NCI-H2171 treated with DMSO at 0.1 percent for 48 hours (cell line): ENCODE data around the gene POLA2.
"Not testable (repeated sequence)": the region's sequence is repeated elsewhere in the genome, so short reads cannot be mapped to it uniquely, and the experiment has no call there.

Experiments
- DNase-seq: peaks from one replicate; lab custom pipeline; 2025; lab: John Stamatoyannopoulos, UW

Gene POLA2

DNA sequence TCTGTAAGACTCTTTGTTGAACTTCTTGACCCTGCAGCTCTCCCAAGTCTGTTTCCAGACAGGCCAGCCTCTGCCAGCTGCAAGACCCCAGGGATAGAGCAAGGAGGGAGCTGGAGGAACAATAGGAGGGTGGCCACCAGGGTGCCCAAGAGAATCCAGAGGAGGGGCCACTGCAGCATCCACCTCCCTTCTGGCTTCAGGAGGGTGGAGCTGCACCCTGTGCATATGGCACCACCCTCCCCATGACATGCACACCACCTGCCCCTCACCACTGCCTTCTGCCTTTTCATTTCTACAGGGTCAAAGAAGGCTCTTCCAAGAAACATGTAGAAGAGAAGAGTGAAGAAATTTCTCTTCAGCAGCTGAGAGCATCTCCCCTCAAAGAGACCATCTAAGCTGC, 20.1 kb upstream of the POLA2 start:
- no peak for DNase-seq

DNA sequence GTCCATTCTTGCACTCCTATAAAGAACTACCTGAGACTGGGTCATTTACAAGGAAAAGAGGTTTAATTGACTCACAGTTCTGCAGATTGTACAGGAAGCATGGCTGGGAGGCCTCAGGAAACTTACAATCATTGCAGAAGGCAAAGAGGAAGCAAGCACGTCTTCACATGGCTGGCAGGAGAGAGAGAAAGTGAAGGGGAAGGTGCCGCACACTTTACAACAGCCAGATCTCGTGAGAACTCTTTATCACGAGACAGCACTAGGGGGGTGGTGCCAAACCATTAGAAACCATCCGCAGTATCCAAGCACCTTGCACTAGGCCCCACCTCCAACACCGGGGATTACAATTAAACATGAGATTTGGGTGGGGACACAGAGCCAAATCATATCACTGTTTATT, 19.4 kb upstream of the POLA2 start:
- no peak for DNase-seq

DNA sequence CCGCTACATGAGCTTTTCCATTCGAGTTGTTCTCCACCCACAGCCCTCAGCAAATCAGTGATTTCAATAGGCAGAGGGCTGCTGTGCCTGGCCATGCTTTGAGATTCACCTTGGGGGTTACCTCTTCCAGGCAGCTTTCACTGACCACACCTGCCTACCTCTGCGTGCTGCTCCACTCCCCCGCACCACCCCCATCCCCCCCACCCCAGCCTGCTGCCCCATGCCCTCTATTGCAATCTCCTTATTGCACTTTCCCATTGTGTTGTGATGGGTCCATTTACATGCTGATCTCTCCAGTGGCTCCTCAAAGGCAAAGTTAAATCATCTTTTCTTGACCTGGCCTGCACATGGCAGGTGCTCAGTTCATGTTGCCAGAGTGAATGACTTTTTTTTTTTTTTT, 18.0 kb upstream of the POLA2 start:
- DNase-seq = no peak

DNA sequence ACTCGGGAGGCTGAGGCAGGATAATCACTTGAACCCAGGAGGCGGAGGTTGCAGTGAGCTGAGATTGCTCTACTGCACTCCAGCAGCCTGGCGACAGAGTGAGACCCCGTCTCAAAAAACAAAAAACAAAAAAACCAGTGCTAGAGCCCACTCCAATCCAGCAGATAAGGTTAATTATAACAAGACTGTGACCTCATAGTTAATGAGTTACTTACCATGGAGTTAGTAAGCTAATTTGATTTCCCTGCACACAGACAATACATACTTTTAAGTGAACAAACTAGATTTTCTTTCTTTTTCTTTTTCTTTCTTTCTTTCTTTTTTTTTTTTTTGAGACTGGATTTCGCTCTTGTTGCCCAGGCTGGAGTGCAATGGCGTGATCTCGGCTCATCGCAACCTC, 16.7 kb upstream of the POLA2 start:
- not testable (repeated sequence) for DNase-seq

DNA sequence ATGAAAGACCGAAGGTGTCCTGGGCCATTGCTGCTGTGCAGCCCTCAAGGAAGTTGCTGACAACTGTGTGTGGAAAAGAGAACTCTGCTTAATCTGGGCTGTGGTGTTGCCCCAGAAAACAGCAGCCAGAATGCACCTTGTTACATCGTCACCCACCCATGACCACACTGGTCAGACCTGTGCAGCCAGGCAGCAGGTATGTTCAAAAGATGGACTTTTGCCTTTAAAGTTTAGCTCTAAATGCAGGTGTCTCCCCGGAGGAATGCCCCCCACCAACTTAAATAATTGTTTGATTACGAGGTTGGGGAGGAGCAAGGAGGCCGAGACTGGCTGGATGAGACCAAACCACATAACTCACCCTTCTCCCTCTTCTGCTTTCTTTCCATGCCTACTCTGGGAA, 15.3 kb upstream of the POLA2 start:
- DNase-seq = no peak

DNA sequence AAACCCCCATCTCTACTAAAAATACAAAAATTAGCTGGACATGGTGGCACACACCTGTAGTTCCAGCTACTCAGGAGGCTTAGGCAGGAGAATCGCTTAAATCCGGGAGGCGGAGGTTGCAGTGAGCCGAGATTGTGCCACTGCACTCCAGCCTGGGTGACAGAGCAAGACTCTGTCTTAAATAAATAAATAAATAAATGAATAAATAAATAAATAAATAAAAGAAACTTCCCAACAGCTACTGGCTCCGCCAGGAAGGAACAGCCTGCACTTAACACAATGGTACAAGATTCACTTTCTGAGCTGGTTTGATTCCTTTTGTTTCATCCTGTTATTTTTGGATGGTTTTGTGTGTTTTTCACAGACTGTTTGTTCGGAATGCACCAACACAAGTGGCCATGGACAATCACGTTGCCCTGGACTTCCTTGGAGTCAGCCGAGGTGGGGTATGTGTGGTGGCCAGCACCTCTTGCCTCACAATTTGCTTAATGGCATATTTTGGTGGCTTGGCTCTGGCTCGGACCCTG, 13.5 kb upstream of the POLA2 start:
- DNase-seq = not testable (repeated sequence)

DNA sequence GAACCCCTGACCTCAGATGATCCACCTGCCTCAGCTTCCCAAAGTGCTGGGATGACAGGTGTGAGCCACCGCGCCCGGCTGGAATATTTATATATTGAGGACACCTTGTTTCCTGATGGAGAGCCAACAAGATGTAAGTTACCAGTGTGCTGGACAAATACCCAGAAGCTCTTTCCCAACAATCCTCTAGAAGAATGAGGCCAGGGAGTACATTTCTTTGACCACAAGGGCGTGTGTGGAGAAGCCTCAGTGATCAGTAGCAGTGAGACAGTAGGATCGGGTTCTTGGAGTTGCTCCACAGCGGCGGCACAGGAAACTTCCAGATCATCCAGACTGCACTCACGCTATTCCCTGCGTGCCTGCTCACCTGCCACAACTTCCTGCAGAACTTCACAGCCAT, 10.3 kb upstream of the POLA2 start:
- no peak for DNase-seq

DNA sequence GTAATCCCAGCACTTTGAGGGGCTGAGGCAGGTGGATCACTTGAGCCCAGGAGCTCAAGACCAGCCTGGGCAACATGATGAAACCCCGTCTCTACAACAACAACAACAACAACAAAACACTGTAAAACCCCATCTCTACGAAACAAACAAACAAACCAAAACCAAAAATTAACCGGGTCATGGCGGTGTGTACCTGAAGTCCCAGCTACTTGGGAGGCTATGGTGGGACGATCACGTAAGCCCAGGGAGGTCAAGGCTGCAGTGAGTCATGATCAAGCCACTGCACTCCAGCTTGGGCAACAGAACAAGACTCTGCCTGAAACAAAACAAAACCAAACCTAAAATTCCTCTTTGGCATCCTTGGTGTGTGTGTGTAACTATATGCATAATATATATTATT, 7.0 kb upstream of the POLA2 start:
- DNase-seq = no peak

DNA sequence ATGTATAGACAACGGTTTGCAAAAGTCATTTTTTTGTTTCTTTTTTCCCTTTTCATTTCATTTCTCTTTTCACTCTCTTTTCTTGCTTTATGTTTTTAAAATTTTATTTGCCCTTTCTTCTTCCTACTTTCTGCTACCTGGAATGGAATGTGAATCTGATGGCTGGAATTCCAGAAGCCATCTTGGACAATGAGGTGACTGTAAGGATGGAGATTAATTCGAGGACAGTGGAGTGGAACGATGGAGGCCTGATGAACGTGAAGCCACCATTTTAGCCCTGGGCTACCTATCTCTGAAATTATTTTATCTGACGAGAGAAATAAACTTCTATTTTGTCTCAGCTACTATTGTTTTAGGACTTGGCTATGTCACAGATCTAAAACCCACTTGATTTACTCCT, 2.8 kb upstream of the POLA2 start:
- no peak for DNase-seq

DNA sequence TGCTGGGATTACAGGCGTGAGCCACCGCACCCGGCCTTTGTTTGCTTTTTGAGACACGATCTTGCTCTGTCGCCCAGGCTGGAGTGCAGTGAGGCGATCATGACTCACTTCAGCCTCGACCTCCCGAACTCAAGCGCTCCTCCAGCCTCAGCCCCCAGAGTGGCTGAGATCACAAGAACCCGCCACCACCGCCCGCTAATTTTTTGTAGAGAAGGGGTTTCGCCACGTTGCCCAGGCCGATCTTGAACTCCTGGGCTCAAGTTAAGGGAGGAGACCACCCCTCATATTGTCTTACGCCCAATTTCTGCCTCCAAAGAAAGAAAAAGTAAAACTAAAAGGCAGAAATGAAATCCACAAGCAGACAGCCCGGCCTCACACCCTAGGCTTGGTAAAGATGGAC, 1.5 kb upstream of the POLA2 start:
- no peak for DNase-seq

DNA sequence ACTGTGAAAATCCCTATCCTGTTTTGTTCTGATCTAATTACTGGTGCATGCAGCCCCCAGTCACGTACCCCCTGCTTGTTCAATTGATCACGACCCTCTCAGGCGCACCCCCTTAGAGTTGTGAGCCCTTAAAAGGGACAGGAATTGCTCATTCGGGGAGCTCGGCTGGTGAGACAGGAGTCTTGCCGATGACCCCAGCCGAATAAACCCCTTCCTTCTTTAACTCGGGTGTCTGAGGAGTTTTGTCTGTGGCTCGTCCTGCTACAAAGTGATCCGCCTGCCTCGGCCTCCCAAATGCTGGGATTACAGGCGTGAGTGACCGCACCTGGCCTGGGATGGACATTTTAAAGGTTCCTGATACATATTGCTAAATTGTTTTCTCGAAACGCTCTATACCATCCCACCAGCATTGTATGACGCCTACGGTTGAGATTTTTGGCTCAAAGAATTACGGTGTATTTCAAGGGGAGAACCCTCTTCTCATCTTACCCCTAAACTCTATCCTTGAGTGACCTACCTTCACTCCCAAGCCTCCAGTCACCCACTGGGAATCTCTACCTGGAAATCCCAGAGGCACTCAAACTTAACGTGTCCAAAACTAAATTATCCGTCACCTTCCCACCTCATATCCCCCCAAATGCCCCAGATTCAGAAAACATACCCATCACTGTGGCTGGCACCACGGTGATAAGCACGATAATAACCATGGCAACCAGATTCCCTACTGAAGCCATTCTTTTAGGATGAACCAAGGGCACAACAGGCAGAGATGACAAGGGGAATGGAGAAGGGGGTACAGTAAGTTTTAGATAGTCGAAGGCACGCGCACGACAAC, 789 bp upstream of the POLA2 start:
- peak; percentile 82 for DNase-seq

DNA sequence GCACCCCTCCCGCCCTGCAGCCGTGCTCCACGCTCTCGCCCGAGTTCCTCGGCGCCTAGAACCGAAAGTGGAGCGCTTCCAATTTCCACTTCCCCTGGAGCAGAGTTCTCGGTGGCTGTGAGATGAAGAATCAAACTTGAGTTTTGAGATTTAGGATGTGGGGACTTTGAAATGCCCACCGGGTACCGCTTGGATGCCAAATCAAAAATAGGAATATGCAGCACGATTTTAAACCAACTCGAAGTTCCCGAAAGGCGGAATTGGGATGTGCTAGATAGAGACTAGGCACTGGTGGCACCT, 569 bp downstream of the POLA2 start:
- no peak for DNase-seq

DNA sequence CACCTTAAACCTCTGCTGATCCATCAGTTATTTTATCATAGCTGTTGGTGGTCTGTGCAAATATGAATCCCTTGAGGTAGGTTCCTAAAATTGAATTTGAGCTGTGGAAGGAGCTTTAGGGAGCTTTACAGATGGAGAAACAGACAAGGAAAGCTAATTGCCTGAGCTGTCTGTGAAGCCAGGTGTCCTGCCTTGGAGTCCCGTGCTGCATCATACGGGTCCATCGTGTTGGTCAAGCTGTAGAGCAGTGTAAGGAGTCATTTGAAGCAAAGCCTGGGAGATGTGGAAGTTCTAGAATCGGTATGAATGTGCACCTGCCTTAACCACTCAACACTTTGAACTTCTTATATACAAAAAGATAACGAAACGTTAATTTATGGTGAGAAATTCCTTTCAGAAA, 1.0 kb downstream of the POLA2 start:
- no peak for DNase-seq

DNA sequence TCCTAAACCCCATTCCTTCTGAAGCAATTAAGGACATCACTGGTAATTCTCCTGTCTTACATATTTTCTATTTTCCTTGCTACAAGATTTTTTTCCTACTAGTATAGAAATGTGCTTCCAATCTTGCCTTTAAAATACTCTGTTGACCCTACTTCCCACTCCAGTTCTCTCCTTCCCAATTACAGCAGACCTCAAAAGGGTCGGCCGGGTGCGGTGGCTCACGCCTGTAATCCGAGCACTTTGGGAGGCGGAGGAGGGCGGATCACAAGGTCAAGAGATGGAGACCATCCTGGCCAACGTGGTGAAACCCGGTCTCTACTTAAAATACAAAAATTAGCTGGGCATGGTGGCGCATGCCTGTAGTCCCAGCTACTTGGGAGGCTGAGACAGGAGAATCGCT, 3.0 kb downstream of the POLA2 start:
- DNase-seq = not testable (repeated sequence)

DNA sequence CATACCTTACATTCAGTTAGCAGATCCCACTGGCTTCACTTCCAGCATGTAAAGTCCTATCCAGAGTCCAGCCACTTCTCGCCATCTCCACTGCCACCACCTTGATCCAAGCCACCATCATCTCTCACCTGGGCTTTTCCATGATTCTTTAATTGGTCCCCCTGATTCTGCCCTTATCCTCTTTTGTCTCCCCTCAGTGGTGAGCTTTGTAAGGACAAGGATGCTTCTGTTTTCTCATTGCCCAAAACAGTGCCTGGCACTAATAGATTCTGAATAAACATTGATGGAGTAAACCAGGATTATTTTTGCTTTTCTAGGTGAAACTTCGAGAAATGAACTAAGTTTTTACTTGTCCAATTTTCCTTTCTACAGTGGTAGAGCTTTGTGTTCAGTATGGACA, 4.4 kb downstream of the POLA2 start:
- no peak for DNase-seq

DNA sequence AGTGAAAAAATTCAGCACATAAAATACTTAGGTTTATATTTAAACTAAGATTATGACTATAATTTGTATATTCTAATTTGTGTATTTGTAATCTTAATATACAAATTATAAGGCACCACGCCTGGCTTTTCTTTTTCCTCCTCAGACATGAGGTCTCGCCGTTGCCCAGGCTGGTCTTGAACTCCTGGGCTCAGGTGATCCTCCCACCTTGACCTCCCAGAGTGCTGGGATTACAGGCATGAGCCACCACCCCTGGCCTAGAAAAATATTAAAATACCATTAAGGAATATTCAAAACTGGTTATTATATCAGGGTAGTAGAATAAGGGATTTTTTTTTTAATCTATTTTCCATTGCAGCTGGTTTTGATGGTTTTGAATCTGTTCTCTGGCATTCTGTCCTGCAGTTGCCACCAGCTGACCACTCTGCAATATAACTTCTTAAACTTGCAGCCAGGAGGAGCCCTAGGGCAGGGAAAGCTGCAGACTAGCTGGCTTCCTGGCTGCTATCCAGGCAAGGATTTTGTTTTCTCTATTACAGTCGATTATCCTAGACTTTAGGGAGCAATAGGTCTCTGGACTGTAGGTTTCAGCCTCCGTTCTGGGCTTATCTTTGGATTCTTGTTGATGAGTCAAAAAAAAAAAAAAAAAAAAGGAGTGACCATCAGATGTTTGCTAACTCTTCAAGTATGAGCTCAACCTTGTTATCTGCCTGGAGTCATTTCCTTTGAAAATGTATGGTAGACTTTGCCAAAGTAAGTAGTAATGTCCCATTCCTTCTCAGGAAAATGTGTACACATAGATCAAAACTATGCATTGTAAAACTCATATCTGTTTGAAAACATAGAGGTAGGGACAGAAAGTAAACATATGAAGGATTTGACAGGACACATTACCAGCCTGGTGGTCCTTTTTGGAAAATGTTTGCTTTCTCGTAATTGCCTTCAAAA, 13.2 kb downstream of the POLA2 start:
- DNase-seq = peak; percentile 74

DNA sequence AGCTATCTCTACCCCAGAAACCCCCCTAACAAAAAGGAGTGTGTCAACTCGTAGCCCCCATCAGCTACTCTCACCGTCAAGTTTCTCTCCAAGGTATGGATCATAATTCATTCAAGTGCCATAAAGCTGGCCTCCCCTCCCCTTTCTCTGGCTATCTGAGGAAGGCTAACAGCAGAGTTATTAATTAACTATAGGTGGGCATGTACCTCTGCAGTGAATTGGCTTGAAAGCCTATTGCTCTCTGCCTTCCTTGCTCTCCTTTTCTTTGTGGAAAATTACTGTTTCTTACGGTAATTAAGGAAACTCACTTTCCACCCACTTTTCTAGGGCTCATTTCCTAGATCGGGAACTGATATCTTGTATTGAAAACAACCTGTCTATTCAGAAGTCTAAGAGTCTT, 14.1 kb downstream of the POLA2 start:
- DNase-seq = no peak

DNA sequence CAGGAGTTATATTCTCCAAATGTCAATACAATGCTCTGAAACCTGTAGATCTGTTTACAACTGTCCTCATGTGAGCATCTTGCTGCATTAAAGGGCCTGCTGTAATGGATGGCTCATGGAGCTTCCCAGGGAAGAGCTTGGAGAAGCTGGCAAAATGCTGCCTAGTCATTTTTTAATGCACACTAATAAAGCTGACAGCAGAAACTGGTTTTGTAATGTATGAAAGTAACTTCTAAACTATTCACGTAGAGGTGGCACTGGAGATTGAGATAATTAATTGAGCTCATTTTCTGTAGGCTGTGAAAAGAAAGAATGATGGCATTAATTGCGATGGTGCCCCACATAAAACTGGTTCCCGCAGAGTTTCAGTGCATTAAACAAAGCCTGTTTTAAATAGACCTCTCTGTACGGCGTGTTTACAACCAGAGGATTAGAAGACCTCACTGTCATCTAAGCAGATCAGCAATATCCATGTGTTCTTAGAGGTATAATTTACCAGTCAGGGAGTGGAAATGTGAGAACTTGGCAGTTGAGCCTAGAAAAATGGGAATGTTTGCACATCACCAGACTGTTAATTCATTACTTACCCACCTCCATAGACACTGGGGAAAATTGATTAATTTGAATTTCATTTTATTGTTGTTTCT, 16.0 kb downstream of the POLA2 start:
- DNase-seq = no peak

DNA sequence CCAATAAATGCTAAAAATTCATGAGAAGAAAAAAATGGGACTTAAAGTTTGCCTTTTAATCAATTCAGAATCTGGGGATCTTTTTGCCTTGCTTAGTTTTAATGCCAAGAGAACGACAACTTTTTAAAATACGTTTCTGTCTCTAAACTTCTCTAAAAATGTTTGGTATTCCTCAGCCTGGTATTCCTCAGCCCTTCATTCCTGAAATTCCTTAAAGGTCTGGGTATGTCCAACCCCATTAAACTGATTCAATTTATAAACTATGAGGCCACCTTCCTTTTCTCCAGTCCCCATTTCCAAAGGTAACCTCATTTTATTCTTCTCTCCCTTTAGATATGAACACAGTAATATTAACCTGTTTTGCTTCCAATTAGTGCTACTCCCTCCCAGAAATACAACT, 16.6 kb downstream of the POLA2 start:
- no peak for DNase-seq

DNA sequence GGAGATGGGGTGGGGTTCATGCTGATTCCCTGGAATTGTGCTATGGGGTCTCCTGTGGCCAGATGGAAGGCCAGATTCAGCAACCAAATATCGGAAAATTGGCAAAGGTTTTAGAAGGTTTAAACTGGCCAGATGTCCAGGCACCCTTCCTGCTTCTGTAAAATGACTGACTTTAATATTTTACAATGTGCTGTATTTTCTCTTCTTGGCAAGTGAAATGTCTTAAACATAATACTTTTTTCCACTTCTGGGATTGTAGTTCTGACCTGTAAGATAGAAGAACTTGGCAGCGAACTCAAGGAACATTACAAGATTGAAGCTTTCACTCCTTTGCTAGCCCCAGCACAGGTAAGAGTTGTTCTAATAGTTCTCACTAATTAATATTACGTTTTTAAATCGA, 17.5 kb downstream of the POLA2 start:
- no peak for DNase-seq

DNA sequence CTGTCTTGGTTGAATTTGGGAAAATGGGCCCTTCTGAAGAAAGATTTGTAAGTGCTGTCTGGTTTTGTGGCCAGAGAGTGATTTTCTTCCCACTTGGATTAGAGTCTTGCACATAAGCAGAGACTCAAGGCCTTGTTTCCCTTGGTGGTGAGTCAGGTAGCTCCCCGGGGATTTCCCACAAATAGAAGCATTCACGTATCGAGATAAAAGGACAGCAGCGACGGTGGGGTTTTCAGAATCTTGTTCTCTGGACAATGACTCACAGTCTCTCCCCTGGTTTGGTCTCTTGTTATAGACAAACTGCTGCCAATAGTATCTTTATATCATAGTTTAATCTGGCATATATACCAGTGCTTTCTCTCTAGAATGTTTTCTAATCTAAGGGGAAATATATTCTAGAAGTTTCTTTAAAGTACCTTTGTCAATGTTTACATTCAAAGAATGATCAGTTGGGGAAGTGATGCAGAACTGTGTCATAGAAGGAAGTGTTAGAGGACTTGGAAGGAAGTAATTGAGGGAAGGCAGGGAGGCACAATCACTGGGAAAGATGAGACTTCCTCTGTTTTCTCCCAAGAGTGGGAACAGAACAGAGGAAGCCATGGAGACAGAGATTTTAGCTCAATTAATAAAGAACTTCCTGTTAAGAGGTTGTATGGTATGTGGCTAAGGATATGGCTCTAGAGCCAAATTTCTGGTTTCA, 18.1 kb downstream of the POLA2 start:
- no peak for DNase-seq

DNA sequence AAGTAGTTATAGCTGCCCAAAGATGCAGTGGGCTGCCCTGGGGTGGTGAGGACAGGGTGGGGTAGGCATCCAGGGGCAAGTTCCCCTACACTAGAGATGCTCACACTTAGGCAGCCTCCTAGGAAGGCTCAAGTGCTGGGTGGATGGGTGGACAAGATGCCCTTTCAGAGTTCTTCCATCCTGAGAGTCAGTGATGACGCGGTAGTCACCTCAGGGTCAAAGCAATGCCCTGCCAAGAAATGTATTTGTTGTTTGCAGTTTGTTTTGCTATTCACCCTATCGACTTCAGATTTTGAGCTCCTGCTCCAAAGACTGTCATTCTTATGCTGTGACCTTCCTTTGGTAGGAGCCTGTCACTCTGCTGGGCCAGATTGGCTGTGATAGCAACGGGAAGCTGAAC, 18.9 kb downstream of the POLA2 start:
- no peak for DNase-seq
